Fibroblast of pulmonary artery (primary cell): Measurements from ENCODE around the gene TIMP3.

Experiments used
- DNase-seq: peaks from one replicate; pipeline ENCODE4 v3.0.0-alpha.2; 2010; ENCODE audit warnings: low read depth
- H3K4me3 ChIP-seq: replicated peaks from 2 replicates; pipeline ENCODE4 v1.5.1; 2011; ENCODE audit warnings: low read depth, mild to moderate bottlenecking, control low read depth, low read length, moderate library complexity
- TF ChIP-seq, protein P1 (sequence below): IDR thresholded peaks from 2 replicates; pipeline ENCODE4 v1.5.1; 2011; ENCODE audit warnings: mild to moderate bottlenecking, control low read depth, low read length, inconsistent platforms; ENCODE audit errors: missing control alignments

Gene TIMP3

DNA sequence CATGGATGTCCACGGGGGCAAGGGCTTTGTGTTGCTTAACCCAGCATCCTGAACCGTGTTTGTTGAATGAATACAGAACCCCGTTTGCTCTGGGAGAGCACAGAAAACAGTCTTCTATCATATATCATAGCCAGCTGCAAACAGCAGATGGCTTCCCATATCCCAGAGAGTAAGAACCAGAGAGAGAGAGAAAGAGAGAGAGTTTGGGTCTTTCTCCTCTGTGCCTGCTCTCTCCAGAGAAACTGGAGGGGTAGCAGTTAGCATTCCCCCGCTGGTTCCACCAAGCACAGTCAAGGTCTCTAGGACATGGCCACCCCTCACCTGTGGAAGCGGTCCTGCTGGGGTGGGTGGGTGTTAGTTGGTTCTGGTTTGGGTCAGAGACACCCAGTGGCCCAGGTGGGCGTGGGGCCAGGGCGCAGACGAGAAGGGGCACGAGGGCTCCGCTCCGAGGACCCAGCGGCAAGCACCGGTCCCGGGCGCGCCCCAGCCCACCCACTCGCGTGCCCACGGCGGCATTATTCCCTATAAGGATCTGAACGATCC, 440 bp upstream of the TIMP3 start:
- DNase-seq, result no peak
- TF ChIP-seq, protein P1, sequence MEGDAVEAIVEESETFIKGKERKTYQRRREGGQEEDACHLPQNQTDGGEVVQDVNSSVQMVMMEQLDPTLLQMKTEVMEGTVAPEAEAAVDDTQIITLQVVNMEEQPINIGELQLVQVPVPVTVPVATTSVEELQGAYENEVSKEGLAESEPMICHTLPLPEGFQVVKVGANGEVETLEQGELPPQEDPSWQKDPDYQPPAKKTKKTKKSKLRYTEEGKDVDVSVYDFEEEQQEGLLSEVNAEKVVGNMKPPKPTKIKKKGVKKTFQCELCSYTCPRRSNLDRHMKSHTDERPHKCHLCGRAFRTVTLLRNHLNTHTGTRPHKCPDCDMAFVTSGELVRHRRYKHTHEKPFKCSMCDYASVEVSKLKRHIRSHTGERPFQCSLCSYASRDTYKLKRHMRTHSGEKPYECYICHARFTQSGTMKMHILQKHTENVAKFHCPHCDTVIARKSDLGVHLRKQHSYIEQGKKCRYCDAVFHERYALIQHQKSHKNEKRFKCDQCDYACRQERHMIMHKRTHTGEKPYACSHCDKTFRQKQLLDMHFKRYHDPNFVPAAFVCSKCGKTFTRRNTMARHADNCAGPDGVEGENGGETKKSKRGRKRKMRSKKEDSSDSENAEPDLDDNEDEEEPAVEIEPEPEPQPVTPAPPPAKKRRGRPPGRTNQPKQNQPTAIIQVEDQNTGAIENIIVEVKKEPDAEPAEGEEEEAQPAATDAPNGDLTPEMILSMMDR, result no peak
- peak overlapping the region; percentile 24 for H3K4me3 ChIP-seq

- peak overlapping the region; percentile 59 for H3K4me3 ChIP-seq
- TF ChIP-seq, protein P1, result no peak
- peak; percentile 30 for DNase-seq
Observed at GRCh38 chr22:32802237-32802765, 796 bp downstream of the TIMP3 start.

GRCh38 chr22:32803020-32803737, 1.7 kb downstream of the TIMP3 start:
- DNase-seq, result no peak
- H3K4me3 ChIP-seq, result peak overlapping the region; percentile 59
- TF ChIP-seq, protein P1, result no peak

- TF ChIP-seq, protein P1, result no peak
- peak overlapping the region; percentile 59 for H3K4me3 ChIP-seq
Observed at GRCh38 chr22:32803738-32804435, 2.4 kb downstream of the TIMP3 start.

DNA sequence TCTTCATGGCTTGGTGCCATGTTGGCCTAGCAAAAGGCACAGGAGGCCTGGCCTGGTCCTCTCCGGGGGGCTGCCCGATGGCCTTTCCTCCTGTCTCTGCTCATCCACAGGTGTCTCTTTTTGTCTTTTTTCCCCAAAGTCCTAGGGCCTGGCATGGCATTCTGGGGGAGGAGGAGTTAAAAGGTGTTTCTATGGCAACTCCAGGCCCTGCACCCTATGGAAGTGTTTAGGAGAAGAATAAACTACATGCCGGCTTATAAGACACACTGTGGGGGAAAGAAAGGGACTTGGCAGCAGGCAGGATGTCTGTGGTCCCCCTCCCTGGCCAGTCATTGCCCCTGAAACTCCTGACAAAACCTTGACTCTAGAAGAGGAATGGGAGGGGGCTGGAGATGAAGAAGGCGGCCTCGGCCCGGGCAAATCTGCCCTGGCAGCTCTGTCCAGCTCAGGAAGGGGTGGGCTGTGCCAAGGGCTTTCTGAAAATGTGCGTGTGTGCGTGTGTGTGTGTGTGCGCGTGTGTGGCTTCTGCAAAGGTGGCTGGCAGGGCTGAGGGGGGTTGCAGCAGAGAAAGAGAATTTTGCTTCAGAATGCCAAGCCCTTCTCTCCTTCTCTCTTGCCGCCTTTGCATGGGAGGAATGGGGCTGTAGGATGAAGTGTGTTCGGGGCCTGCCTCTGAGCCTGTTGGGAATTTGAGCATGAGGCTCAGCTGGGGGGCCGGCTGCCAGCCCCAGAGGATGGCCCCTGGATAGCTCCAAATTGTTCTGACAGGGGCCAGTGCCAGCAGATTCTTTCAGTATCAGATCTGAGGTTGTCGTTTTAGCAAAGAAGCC, 3.2 kb downstream of the TIMP3 start:
- H3K4me3 ChIP-seq, result no peak overlapping the region
- TF ChIP-seq, protein P1, result no peak
- no peak for DNase-seq

More at GRCh38 chr22:32803738-32804435, 2.4 kb downstream of the TIMP3 start:
- DNase-seq, result peak; percentile 46

GRCh38 chr22:32805361-32805881, 3.9 kb downstream of the TIMP3 start:
- no peak for DNase-seq

More at GRCh38 chr22:32805361-32805881, 3.9 kb downstream of the TIMP3 start:
- TF ChIP-seq, protein P1, result no peak
- no peak overlapping the region for H3K4me3 ChIP-seq
